ENCODE results near the gene VAV2. TPM values are rescaled to one million over a fixed set of nuclear protein-coding genes. Genes with fewer than 3 reads are reported as not detected.
A peak's percentile ranks its signal among the peaks of the same experiment; 100 is the strongest.

The VAV2 gene
- total and polyA plus RNA-seq, 2 experiments from 2014 or later, result 8.1 to 28.9 TPM

GRCh38 chr9:133759946-133760345 lies 232.2 kb downstream of the VAV2 start (continued):
- TF ChIP-seq ZNF331 (CRISPR knock-in tag; IDR thresholded peaks at IDR 0.05; ENCODE audit: low read depth), result no peak
- no peak for TF ChIP-seq STAT1 (IDR thresholded peaks at IDR 0.05; ENCODE audit: unreplicated experiment)
- no peak for TF ChIP-seq CREB1 (CRISPR knock-in tag; IDR thresholded peaks at IDR 0.05; ENCODE audit: low read depth)
- TF ChIP-seq ETS1 (IDR thresholded peaks at IDR 0.05), result no peak
- no peak for TF ChIP-seq POLR2AphosphoS5 (IDR thresholded peaks at IDR 0.05; ENCODE audit: low read depth)
- TF ChIP-seq, protein P1, sequence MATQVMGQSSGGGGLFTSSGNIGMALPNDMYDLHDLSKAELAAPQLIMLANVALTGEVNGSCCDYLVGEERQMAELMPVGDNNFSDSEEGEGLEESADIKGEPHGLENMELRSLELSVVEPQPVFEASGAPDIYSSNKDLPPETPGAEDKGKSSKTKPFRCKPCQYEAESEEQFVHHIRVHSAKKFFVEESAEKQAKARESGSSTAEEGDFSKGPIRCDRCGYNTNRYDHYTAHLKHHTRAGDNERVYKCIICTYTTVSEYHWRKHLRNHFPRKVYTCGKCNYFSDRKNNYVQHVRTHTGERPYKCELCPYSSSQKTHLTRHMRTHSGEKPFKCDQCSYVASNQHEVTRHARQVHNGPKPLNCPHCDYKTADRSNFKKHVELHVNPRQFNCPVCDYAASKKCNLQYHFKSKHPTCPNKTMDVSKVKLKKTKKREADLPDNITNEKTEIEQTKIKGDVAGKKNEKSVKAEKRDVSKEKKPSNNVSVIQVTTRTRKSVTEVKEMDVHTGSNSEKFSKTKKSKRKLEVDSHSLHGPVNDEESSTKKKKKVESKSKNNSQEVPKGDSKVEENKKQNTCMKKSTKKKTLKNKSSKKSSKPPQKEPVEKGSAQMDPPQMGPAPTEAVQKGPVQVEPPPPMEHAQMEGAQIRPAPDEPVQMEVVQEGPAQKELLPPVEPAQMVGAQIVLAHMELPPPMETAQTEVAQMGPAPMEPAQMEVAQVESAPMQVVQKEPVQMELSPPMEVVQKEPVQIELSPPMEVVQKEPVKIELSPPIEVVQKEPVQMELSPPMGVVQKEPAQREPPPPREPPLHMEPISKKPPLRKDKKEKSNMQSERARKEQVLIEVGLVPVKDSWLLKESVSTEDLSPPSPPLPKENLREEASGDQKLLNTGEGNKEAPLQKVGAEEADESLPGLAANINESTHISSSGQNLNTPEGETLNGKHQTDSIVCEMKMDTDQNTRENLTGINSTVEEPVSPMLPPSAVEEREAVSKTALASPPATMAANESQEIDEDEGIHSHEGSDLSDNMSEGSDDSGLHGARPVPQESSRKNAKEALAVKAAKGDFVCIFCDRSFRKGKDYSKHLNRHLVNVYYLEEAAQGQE (IDR thresholded peaks at IDR 0.05; ENCODE audit: unreplicated experiment), result no peak
- TF ChIP-seq EZH2 (IDR thresholded peaks at IDR 0.05; ENCODE audit: low read depth, unreplicated experiment), result no peak
- TF ChIP-seq ZNF114 (CRISPR knock-in tag; IDR thresholded peaks at IDR 0.05), result no peak
- TF ChIP-seq EZH2phosphoT487 (IDR thresholded peaks at IDR 0.05; ENCODE audit: unreplicated experiment), result no peak

DNA sequence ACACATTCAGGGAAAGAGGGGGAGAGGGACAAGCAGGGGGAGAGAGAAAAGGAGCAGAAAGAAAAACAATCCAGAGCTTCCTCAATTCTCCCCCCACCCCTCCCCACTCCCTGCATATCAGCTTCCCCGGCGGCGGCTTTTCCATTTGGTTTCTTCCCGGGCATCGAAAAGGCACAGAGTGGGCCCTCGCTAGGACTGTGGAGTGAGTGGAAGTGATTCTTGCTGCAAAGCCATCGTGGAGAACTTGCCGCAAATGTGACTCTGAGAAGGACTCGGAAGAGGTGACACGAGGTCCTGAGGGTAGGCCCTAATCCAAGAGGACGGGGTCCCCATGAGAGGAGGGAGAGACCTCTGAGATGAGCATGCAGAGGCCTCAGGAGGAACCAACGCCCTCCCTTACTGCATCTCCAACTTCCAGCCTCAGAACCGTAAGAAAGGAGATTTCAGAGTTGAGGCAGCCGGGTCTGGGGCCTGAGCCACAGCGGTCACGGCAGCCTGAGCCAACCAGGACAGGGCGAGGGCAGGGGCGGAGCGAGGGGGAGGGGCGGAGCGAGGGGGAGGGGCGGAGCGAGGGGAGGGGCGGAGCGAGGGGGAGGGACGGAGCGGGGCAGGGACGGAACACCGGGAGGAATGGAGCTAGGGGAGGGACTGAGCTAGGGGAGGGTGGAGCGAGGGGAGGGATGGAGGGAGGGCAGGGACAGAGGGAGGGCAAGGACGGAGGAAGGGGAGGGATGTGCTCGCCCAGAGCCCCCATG lies 232.8 kb downstream of the VAV2 start:
- DNase-seq (ENCODE audit: low spot score), result peak; percentile 74
- TF ChIP-seq, protein P2, sequence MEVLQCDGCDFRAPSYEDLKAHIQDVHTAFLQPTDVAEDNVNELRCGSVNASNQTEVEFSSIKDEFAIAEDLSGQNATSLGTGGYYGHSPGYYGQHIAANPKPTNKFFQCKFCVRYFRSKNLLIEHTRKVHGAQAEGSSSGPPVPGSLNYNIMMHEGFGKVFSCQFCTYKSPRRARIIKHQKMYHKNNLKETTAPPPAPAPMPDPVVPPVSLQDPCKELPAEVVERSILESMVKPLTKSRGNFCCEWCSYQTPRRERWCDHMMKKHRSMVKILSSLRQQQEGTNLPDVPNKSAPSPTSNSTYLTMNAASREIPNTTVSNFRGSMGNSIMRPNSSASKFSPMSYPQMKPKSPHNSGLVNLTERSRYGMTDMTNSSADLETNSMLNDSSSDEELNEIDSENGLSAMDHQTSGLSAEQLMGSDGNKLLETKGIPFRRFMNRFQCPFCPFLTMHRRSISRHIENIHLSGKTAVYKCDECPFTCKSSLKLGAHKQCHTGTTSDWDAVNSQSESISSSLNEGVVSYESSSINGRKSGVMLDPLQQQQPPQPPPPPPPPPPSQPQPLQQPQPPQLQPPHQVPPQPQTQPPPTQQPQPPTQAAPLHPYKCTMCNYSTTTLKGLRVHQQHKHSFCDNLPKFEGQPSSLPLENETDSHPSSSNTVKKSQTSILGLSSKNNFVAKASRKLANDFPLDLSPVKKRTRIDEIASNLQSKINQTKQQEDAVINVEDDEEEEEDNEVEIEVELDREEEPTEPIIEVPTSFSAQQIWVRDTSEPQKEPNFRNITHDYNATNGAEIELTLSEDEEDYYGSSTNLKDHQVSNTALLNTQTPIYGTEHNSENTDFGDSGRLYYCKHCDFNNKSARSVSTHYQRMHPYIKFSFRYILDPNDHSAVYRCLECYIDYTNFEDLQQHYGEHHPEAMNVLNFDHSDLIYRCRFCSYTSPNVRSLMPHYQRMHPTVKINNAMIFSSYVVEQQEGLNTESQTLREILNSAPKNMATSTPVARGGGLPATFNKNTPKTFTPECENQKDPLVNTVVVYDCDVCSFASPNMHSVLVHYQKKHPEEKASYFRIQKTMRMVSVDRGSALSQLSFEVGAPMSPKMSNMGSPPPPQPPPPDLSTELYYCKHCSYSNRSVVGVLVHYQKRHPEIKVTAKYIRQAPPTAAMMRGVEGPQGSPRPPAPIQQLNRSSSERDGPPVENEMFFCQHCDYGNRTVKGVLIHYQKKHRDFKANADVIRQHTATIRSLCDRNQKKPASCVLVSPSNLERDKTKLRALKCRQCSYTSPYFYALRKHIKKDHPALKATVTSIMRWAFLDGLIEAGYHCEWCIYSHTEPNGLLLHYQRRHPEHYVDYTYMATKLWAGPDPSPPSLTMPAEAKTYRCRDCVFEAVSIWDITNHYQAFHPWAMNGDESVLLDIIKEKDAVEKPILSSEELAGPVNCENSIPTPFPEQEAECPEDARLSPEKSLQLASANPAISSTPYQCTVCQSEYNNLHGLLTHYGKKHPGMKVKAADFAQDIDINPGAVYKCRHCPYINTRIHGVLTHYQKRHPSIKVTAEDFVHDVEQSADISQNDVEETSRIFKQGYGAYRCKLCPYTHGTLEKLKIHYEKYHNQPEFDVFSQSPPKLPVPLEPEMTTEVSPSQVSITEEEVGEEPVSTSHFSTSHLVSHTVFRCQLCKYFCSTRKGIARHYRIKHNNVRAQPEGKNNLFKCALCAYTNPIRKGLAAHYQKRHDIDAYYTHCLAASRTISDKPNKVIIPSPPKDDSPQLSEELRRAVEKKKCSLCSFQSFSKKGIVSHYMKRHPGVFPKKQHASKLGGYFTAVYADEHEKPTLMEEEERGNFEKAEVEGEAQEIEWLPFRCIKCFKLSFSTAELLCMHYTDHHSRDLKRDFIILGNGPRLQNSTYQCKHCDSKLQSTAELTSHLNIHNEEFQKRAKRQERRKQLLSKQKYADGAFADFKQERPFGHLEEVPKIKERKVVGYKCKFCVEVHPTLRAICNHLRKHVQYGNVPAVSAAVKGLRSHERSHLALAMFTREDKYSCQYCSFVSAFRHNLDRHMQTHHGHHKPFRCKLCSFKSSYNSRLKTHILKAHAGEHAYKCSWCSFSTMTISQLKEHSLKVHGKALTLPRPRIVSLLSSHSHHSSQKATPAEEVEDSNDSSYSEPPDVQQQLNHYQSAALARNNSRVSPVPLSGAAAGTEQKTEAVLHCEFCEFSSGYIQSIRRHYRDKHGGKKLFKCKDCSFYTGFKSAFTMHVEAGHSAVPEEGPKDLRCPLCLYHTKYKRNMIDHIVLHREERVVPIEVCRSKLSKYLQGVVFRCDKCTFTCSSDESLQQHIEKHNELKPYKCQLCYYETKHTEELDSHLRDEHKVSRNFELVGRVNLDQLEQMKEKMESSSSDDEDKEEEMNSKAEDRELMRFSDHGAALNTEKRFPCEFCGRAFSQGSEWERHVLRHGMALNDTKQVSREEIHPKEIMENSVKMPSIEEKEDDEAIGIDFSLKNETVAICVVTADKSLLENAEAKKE (CRISPR knock-in tag; IDR thresholded peaks at IDR 0.05), result no peak
- TF ChIP-seq, protein P3, sequence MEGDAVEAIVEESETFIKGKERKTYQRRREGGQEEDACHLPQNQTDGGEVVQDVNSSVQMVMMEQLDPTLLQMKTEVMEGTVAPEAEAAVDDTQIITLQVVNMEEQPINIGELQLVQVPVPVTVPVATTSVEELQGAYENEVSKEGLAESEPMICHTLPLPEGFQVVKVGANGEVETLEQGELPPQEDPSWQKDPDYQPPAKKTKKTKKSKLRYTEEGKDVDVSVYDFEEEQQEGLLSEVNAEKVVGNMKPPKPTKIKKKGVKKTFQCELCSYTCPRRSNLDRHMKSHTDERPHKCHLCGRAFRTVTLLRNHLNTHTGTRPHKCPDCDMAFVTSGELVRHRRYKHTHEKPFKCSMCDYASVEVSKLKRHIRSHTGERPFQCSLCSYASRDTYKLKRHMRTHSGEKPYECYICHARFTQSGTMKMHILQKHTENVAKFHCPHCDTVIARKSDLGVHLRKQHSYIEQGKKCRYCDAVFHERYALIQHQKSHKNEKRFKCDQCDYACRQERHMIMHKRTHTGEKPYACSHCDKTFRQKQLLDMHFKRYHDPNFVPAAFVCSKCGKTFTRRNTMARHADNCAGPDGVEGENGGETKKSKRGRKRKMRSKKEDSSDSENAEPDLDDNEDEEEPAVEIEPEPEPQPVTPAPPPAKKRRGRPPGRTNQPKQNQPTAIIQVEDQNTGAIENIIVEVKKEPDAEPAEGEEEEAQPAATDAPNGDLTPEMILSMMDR (conservative IDR thresholded peaks at IDR 0.05; ENCODE audit: low read depth in 2 of 2), result no peak

More for the DNA sequence above, 232.8 kb downstream of the VAV2 start:
- peaks cover 3% of the 10 kb centered on the region; the same call in 2 of the 3 replicates for H3K4me1 Mint-ChIP-seq
- no peak overlapping the region for H3K4me3 Mint-ChIP-seq
- peaks cover 15% of the 10 kb centered on the region for H3K9me3 Mint-ChIP-seq
- Histone ChIP-seq H3K4me1 (ENCODE audit: insufficient read depth) (no peaks in the 10 kb centered on the region), H3K4me2 (0 out of 2 replicates have a peak overlapping the region, but pooled peaks have one; percentile 48), H3K9me2 (ENCODE audit: insufficient read depth) (no peaks in the 10 kb centered on the region; the same call in 1 of the 2 replicates), H4K20me1 (replicated peaks; ENCODE audit: insufficient read depth) (0 out of 2 replicates have a peak, but pooled peaks cover 2% of the 10 kb centered on the region), H3K79me2 (replicated peaks; ENCODE audit: insufficient read depth) (no peaks in the 10 kb centered on the region), H3F3A (replicated peaks; ENCODE audit: low read depth) (0 out of 2 replicates have a peak, but pooled peaks cover 3% of the 10 kb centered on the region), H2AFZ (no peak overlapping the region), H3K27me3 (ENCODE audit: insufficient read depth) (no peaks in the 10 kb centered on the region), H3K27ac (ENCODE audit: low read depth) (no peak overlapping the region), H3K4me3 (no peak overlapping the region), H3K36me3 (ENCODE audit: insufficient read depth) (no peaks in the 10 kb centered on the region)
- H3K27ac Mint-ChIP-seq, result peak overlapping the region; percentile 43; the same call in 1 of the 2 replicates
- ATAC-seq, result peak; percentile 76
- peaks cover 26% of the 10 kb centered on the region for H3K27me3 Mint-ChIP-seq (ENCODE audit: insufficient read depth, low read depth, poor library complexity)
- peaks cover 15% of the 10 kb centered on the region for H3K36me3 Mint-ChIP-seq (ENCODE audit: low read depth)

Data from GM23338 (cell line).